HG02678 (cell line): ENCODE results near the gene DNPEP.
A peak's percentile ranks its signal among the peaks of the same experiment; 100 is the strongest.

ENCODE experiments used
- ATAC-seq: cut with Tn5 transposase; IDR thresholded peaks from one replicate; pipeline ENCODE4 v1.9.1; 2021; ENCODE audit warnings: mild to moderate bottlenecking, moderate library complexity; ENCODE audit not compliant: unreplicated experiment

Gene DNPEP

DNA sequence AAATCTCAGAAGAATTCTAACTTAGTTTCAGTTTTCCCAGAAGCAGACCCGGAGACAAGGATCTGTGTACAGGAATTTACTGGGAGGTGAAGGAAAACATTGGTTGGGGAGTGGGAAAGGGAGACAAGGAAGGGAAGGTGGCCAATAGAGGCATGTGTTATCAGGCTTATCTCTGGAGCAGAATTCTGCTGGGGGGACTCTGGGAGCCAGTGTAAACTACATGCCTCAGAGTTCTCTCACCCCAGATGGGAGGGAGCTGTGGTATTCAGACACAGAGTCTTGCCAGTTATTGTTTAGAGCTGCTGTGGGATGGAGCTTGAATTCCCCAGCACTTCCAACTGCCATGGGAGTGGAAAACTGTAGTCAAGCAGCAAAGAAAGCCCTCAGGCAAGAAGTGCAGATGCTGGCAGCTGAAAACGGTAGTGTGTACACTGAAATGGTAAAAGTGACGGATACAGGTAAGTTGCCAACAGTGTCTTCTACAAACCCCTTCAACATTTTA lies 19.0 kb downstream of the DNPEP start:
- ATAC-seq: no peak

DNA sequence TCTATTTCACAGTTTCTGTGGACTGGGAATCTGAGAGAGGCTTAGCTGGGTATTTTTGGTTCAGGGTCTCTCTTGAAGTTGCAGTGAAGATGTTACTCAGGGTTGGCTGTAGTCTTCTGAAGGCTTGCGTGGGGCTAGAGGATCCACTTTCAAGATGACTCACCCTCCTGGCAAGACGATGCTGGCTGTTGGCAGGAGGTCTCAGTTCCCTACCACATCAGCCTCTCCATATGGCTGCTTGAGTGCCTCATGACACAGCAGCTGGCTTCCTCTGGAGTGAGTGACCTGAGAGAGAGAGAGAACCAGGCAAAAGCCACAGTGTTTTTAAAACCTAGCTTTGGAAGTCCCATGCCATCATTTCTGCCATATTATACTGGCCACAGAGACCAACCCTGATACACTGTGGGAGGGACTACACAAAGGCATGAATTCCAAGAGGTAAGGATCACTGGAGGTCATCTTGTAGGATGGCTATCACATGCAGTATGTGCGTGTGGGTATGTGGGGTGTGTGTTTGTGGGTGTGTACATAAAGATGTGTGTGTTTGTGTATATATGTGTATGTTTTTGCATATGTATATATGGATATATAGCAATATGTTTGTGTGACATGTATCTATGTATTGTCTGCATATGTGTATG lies 25.1 kb downstream of the DNPEP start:
- ATAC-seq: peak; percentile 81

DNA sequence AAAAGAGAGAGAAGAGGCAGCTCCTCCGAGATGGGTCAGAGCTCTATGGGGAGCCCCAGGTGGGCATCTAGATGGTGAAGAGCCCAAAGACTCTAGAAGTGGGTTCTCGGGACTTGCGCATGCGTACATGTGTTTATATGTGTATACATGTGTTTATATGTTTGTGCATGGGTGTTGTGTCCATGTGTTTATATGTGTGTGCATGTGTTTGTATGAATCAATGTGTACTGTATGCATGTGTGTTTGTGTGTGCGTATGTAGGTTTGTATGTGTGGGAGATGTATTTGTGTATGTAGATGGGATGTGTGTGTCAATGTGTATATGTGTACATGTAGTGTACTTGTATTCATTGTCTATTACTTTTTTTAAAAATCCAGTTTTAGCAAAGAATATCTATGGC lies 25.6 kb downstream of the DNPEP start:
- ATAC-seq: no peak

DNA sequence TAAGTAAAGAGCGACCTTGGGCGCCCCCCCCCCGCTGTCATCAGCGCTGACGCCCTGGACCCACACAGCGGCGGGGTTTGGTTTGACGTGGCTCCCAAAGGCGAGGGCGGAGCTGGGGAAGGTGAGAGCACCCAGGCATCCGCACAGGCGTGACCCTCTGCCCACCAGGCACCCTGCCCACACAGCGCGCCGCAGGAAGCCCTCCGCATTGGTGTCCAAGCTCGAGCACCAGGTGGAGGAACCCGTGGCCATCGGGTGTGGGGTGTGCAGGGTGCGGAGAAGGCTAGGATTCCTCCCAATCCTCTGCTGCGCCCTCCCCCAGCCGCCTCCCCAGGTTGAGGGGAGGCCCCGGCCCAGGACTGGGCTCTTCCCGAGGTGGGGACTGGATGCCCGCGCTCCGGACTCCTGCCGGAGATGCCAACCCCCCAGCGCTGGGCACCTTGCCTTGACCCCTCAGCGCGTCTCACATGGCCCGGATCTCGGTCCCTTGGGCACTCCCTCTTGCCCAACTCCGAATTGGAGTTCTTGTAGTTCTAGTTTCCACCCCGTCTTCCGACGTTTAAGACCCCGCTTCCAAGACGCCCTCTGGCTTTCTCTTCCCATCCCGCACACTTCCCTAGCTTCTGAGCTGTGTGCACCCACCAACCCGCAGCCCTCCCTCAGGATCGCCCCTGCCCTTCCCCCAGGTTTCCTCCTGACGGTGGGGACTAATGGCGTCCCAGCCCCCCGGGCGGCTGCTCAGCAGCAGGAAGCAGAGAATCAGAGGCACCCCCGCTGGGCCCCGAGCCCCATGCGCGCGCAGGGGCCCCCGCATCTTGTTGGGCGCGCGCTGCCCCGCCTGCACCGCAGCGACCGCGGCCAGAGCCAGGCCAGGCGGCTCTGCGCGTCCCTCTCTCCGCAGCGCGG lies 29.3 kb downstream of the DNPEP start:
- ATAC-seq: no peak

- no peak for ATAC-seq
Measured at GRCh38 chr2:219356834-219357233, 30.9 kb downstream of the DNPEP start.

DNA sequence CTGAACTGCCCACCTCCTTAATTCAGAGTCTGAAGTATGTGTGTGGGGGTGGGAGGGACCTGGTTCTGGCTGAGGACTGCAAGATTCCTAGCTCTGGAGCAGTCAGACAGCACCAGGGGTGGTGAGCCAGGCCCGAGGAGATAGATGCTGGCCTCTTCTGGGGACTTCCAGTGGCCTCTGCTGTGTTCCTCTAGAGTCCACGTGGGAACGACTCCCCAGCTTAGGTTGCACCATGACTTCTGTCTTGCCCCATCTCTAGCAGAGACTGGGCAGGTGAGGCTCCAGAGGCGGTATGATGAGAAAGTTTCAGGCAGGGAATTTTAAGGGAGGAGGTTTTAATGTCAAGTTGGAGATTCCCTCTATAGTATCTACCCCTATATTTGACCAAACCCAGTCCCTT lies 33.1 kb downstream of the DNPEP start:
- ATAC-seq: no peak

GRCh38 chr2:219353129-219353528 lies 34.6 kb downstream of the DNPEP start:
- no peak for ATAC-seq

DNA sequence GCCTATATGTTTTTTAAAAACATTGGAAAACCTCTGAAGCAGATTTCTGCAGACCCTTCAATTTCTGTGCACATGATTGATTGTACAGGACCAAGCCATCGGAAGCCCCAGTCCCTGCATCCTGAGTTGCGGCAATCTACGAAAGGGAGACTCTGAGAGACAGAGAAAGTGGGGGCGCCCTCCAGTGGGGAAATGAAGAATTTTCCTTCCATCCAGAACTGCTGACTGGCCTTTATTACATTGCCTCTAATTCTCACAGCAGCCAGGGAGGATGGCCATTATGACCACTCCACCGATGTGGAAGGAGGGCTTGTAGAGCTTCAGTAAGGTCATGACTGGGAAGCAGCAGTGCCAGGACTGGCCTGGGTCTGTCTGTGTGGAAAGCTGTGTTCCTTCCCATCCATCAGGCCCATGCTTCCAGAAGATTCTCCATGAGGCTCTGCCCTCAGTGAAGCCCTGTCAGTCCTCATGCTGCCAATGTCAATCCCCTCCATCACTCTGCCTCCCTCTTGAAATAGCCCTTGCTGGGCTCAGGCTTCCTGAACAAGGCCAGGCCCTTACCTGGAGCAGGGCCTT lies 35.2 kb downstream of the DNPEP start:
- ATAC-seq: no peak

DNA sequence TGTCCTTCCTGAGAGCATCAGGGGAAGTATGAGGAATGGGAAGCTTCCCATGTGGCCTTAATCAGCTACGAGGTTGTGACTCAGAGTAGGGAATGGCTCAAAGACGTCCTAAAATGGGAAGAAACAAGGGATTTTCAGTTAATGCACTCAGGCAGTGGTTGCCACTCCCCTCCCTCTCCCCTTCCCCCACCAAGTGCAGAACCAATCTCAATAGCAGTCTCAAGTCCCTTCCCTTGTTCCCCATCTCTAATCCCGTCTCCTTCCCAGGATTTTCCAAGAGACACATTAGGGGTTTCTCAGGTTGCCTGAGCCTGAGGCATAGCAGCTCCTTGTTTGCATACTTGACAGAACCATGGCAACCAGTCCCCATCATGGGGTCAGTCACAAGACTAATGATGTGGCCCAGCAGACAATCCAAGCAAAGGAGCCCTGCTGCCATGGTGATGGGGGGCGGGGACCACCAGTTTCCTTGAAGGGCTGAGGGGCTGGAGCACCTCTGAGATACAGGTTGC lies 36.9 kb downstream of the DNPEP start:
- no peak for ATAC-seq

GRCh38 chr2:219350215-219350614 lies 37.5 kb downstream of the DNPEP start:
- no peak for ATAC-seq

GRCh38 chr2:219344751-219345430 lies 42.8 kb downstream of the DNPEP start:
- ATAC-seq: no peak

DNA sequence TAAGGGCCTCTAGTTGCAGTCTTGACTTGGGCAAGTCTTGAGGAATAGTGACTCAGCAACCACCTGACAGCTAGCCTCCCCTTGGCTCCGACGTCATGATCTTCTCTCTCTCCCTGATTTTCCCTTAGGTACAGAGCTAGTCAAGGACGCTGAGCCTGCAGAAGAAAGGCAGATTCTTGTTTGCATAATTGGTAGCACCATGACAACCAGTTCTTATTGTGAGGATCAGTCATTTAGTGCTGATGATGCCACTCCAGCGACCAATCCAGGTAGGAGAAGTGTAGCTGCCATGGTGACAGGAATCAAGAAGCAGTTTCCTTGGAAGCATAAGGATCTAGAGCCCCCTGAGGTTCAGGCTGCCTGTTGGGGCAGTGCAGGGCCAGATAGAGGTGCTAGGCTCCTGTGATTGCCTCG lies 52.3 kb downstream of the DNPEP start:
- ATAC-seq: no peak

DNA sequence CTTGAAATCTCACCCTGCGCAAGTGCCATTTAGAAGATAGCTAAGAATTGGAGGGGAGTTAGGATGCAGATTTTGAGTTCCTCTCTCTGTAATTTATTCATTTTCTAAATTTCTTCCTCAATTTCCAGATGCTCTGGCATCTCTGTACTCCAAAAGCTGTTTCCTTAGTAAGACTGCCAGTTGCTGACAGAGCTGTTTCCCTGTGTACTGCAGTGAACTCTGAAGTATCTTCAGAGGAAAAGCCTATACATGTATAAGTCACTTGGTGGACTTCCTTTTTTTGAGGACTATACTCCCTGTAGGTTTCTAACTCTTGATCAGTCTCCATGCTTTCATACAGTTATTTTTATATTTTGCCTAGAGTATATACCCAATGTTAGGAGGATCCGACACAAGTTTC lies 53.6 kb downstream of the DNPEP start:
- no peak for ATAC-seq

GRCh38 chr2:219332542-219332941 lies 55.2 kb downstream of the DNPEP start, which contains the start of gene RESP18:
Gene RESP18, minus strand, starts transcription at chr2:219332744.
- no peak for ATAC-seq

DNA sequence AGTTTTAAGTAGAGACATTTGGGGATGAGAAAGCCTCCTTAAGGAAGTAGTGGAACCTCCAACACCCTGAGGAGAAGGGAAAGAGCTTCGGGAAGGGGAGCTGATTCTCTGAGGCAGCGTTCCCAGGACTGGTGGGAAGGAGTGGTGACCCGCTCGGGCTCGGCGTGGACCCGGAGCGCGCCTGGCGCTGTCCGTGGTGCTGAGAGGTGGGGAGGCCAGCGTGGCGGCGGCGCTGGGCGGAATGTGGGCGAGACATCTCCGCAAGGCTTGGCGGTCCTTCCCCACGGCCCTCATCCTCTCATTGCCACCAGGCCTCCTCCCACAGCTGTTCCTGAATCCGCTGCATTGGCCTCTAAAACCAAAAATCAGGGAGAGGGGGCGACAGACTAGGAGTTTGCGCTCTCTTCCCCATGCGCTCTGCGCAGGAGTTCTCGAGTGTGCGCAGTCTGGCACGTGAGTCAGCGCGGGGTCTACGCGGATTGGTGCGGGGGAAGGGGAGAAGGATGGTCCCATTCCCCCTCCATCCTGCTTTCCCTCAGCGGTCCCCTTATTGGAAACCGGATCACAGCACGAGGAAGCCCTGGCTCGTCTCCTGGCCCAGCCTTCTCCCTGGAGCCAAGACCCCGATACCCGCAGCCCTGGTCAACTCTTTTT lies 56.0 kb downstream of the DNPEP start:
- ATAC-seq: no peak

DNA sequence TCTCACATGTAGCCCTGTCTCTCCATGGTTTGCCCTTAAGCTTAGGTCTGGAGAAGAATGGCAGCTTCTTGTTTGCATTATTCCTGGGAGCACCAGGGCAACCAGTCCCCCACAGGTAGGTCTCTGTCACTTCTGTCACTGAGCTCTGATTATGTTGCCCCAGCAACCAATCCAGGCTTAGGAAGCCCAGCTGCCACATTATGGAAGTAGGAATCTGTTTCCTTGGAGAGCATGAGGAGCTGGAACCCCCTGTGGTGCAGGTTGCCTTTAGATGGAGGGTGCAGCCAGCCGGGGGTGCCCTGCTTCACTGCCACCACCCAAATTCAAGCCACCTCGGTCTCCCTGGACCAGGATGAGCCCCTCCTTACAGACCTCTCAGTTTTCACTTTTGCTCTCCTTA lies 60.0 kb downstream of the DNPEP start:
- ATAC-seq: no peak

DNA sequence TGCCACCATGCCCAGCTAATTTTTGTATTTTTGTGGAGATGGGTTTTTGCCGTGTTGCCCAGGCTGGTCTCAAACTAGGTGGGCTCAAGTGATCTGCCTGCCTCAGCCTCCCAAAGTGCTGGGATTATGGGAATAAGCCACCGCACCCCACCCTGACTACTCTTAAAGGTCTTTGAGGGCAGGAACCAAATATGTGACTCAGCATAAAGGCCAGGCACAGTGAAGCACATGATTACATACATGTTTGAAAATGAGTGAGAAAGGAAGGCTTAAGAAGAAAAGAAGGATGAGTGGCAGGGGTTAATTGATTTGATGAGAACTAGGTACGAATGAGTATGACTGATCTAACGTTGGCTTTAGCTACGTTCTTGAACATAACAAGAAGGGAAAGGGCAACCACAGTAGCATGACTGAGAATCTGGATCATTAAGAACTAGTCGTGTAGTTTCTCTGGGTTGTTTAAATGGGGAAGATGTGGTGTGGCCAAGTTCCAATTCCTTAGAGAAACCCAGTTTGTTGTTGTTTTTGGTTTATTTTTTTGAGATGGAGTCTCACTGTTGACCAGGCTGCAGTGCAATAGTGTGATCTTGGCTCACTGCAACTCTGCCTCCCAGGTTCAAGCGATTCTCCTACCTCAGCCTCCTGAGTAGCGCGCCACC lies 61.9 kb downstream of the DNPEP start:
- ATAC-seq: no peak

- ATAC-seq: no peak
Measured at GRCh38 chr2:219325136-219325535, 62.6 kb downstream of the DNPEP start.

DNA sequence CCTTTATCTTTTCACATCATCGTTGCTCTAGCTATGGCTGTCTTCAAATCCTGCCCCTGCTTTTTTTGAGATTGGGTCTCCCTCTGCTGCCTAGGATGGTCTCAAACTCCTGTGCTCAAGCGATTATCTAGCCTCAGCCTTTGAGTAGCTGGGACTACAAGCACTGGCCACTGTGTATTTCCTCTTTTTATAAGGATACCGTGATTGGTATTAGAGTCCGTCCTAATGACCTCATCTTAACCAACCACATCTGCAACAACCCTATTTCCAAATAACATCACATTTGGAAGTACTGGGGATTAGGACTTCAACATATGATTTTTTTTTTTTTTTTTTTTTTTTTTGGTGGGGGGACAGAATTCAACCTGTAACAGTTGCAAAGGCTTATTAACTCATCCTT lies 64.3 kb downstream of the DNPEP start:
- no peak for ATAC-seq
